Type B pancreatic cell (in vitro differentiated cells): ENCODE data around the gene NF2. TPM values are rescaled to one million over a fixed set of nuclear protein-coding genes. Genes with fewer than 3 reads are reported as not detected.

ENCODE experiments used
- DNase-seq: peaks from one replicate; pipeline ENCODE4 v3.0.0; 2021; ENCODE audit warnings: mixed read lengths; ENCODE audit not compliant: unreplicated experiment; ENCODE audit errors: extremely low spot score
- H3K27ac Mint-ChIP-seq: 2 replicates; pipeline ENCODE4 v1.8.0; 2021; ENCODE audit warnings: mild to moderate bottlenecking, mixed read lengths
- H3K27me3 Mint-ChIP-seq: 2 replicates; pipeline ENCODE4 v1.8.0; 2021; ENCODE audit warnings: mixed read lengths
- H3K36me3 Mint-ChIP-seq: 2 replicates; pipeline ENCODE4 v1.8.0; 2021; ENCODE audit warnings: mixed read lengths
- H3K4me1 Mint-ChIP-seq: one replicate; pipeline ENCODE4 v1.8.0; 2021; ENCODE audit warnings: mixed read lengths; ENCODE audit not compliant: unreplicated experiment
- H3K4me3 Mint-ChIP-seq: 2 replicates; pipeline ENCODE4 v1.8.0; 2021; ENCODE audit warnings: mild to moderate bottlenecking, mixed read lengths
- H3K9me3 Mint-ChIP-seq: 2 replicates; pipeline ENCODE4 v1.8.0; 2021; ENCODE audit warnings: mixed read lengths
- CTCF ChIP-seq: fragments of 200-600 bp; sonication (generic); conservative IDR thresholded peaks from 2 replicates; pipeline ENCODE4 v1.5.0; 2021; ENCODE audit warnings: antibody characterized with exemption, mild to moderate bottlenecking
- total RNA-seq: library from RNA; stranded (reverse); gene quantifications from 2 replicates; pipeline ENCODE4 v1.2.1, GENCODE V29; 2021; ENCODE audit warnings: low replicate concordance

The NF2 gene
- total RNA-seq, 1 donor from 2014 or later: 45.6 TPM

- DNase-seq: no peak
- H3K36me3 Mint-ChIP-seq: peaks cover 16% of the 10 kb centered on the region
- H3K27ac Mint-ChIP-seq: no peak overlapping the region
- no peaks in the 10 kb centered on the region for H3K27me3 Mint-ChIP-seq
- no peak overlapping the region for H3K4me3 Mint-ChIP-seq
- H3K4me1 Mint-ChIP-seq: no peaks in the 10 kb centered on the region
- no peaks in the 10 kb centered on the region for H3K9me3 Mint-ChIP-seq
- no peak for TF ChIP-seq CTCF
These were observed 59.9 kb downstream of the NF2 start for GRCh38 chr22:29663180-29663821.

- Mint-ChIP-seq H3K36me3 (peaks cover 7% of the 10 kb centered on the region), H3K4me3 (no peak overlapping the region), H3K4me1 (peaks cover 1% of the 10 kb centered on the region), H3K27me3 (no peaks in the 10 kb centered on the region), H3K27ac (no peak overlapping the region), H3K9me3 (no peaks in the 10 kb centered on the region)
- no peak for DNase-seq
- no peak for TF ChIP-seq CTCF
These were observed 62.1 kb downstream of the NF2 start for GRCh38 chr22:29665486-29665885.

- no peak for DNase-seq
- Mint-ChIP-seq H3K9me3 (no peaks in the 10 kb centered on the region), H3K36me3 (peaks cover 7% of the 10 kb centered on the region), H3K27me3 (no peaks in the 10 kb centered on the region), H3K4me3 (no peak overlapping the region), H3K27ac (no peak overlapping the region), H3K4me1 (peaks cover 6% of the 10 kb centered on the region)
- TF ChIP-seq CTCF: no peak
These were observed 65.2 kb downstream of the NF2 start for GRCh38 chr22:29668673-29669072.

GRCh38 chr22:29670626-29671025 lies 67.2 kb downstream of the NF2 start:
- peaks cover 5% of the 10 kb centered on the region for H3K36me3 Mint-ChIP-seq
- H3K4me3 Mint-ChIP-seq: no peak overlapping the region
- no peaks in the 10 kb centered on the region for H3K27me3 Mint-ChIP-seq
- no peak for TF ChIP-seq CTCF
- H3K4me1 Mint-ChIP-seq: peaks cover 6% of the 10 kb centered on the region
- peak overlapping the region; percentile 47 for H3K27ac Mint-ChIP-seq
- H3K9me3 Mint-ChIP-seq: no peaks in the 10 kb centered on the region
- DNase-seq: no peak

- Mint-ChIP-seq H3K27ac (no peak overlapping the region), H3K36me3 (peaks cover 16% of the 10 kb centered on the region)
These were observed 70.1 kb downstream of the NF2 start for GRCh38 chr22:29673361-29674066.

More at GRCh38 chr22:29673361-29674066, 70.1 kb downstream of the NF2 start:
- H3K9me3 Mint-ChIP-seq: no peaks in the 10 kb centered on the region
- H3K4me1 Mint-ChIP-seq: peaks cover 6% of the 10 kb centered on the region
- no peak overlapping the region for H3K4me3 Mint-ChIP-seq
- no peak for DNase-seq
- TF ChIP-seq CTCF: no peak
- no peaks in the 10 kb centered on the region for H3K27me3 Mint-ChIP-seq
